GM18909 (cell line): ENCODE measurements around the gene CNTN4.

ENCODE experiments used
- ATAC-seq: cut with Tn5 transposase; IDR thresholded peaks from one replicate; pipeline ENCODE4 v1.9.1; 2021; ENCODE audit warnings: mild to moderate bottlenecking; ENCODE audit not compliant: unreplicated experiment, poor library complexity

CNTN4 gene

DNA sequence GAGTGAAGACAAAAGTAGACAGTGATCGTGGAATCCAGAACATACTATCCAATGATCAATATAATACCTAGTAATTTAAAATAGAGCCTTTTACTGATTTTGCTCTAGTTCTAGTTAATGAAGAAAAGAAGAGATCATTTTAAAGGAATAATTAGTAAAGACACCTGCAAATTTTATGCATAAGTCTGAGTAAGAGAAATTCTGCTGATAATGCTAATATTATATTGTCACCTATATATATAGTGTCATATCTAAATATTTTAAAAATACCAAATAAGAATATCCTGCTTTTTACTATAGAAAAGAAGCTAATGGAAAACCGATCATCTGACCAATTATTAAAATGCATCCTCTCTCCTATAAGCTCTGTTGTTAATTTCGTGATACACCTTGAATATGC is 152.1 kb downstream of the CNTN4 start:
- no peak for ATAC-seq

DNA sequence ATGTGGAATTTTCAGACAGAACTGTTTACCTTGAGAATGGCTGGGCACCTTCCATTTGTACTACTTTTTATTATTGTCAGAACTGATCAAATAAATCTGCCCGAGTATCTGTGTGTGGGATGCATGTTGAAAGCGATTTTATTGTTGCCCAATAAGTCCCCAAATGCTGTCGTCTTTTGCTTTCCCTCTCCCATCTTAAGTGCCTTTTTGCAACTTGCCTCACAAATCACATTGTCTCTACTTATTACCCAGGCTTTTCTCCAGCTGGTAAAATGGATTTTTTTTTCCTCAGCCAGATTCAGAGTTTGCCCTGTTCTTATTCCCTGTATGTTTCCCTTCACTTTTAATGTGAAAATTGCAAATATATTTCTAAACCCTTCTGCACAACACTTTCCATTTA is 163.1 kb downstream of the CNTN4 start:
- ATAC-seq = no peak

DNA sequence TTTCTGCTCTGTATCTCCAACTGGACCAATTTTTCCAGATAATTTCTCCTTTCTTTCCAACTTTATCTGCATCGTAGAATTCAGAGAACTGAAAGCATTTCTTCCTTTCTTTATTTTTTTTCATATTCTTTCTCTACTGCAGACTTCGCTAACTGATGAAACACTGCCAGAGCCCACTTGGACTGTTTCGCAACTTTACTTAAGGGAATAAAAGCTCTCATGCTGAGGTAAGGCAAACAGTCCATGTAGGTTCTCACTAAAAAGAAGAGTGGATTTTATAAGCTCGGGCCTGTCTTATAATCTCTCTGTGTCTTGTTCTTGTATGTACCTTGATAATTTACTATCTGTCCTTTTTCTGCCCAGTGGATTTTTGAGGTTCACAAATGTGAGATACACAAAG is 163.5 kb downstream of the CNTN4 start:
- ATAC-seq = no peak

- no peak for ATAC-seq
Observed at GRCh38 chr3:2266606-2267005, 167.9 kb downstream of the CNTN4 start.

- no peak for ATAC-seq
Observed at GRCh38 chr3:2268779-2269178, 170.1 kb downstream of the CNTN4 start.

GRCh38 chr3:2274526-2274925 is 175.9 kb downstream of the CNTN4 start:
- ATAC-seq = no peak

- ATAC-seq = no peak
Observed at GRCh38 chr3:2283818-2284217, 185.2 kb downstream of the CNTN4 start.

DNA sequence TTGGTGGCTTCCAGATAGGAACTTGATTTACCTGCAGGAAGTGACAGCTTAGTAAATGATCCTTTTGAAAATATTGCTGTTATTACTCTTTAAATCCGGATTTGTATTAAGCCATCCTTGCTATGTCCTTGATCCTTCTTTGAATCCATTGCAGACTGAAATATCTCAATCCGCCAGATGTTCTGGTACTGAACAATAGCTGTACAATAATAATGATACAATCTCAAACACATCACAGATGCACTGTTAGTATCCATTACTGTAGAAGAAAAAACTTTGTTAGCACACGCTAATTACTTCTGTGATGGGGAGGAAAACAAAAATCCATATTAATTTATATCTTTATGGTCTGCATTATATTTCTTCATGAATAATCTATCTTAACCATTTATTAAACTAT is 202.3 kb downstream of the CNTN4 start:
- no peak for ATAC-seq

DNA sequence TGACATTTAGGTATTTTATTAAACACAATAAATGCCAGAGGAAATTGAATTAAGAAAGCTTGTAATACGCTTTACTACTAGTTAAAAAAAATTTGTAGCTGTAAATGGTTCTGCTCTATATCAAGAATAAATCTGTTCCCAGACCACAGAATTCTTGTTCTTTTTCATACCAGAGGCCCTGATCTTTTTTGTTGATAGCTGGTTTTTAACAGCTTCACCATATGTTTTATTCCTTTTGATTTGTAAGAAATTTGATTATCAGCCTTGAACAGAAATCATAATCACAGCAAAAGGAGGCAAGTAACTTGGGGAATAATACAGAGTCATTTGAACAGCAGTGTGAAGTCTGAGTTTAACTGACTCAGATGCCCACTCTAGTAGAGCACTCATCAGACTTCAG is 202.7 kb downstream of the CNTN4 start:
- no peak for ATAC-seq

- no peak for ATAC-seq
Observed at GRCh38 chr3:2303566-2303965, 204.9 kb downstream of the CNTN4 start.

DNA sequence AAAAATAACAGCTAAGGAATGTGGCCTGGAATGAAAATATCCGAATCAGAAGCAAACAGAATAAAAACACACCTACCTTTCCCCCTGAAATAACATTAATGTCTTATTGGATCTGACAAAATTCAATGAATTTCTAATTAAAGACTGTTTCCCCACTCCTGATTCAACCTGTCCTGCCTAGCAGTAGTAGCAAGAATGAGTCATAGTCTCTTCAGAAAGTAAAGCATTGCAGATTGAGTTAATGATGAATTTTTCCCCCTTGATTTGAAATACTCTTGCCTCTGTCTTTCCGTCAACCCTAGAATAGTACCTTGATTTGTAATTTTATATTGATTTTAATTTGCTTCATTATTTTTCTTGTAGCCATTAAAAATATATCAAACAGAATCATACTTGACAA is 212.4 kb downstream of the CNTN4 start:
- ATAC-seq = no peak

- no peak for ATAC-seq
Observed at GRCh38 chr3:2317521-2317920, 218.9 kb downstream of the CNTN4 start.

GRCh38 chr3:2334921-2335320 is 236.3 kb downstream of the CNTN4 start:
- ATAC-seq = no peak

GRCh38 chr3:2343031-2343682 is 244.5 kb downstream of the CNTN4 start:
- ATAC-seq = no peak

GRCh38 chr3:2352134-2352762 is 253.6 kb downstream of the CNTN4 start:
- no peak for ATAC-seq

DNA sequence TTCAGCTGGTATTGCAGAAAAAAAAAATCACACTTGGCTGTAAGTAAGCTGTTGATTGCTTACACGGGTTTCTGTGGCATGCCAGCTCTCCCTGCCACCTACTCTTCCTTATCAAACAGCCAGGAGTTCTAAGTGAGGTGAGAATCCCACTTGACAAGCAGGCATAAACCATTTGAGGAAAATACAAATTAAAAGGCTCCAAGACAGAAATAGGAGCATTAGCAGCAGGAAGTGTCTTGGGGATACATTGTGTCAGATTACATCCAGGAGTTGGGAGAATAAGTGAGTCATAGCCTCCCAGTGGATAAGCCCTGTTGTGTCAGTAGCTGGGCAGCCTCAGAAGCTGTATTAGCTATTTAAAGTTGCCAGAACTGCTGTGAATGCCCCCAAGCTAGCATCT is 256.0 kb downstream of the CNTN4 start:
- no peak for ATAC-seq

GRCh38 chr3:2356298-2356950 is 257.8 kb downstream of the CNTN4 start:
- no peak for ATAC-seq

DNA sequence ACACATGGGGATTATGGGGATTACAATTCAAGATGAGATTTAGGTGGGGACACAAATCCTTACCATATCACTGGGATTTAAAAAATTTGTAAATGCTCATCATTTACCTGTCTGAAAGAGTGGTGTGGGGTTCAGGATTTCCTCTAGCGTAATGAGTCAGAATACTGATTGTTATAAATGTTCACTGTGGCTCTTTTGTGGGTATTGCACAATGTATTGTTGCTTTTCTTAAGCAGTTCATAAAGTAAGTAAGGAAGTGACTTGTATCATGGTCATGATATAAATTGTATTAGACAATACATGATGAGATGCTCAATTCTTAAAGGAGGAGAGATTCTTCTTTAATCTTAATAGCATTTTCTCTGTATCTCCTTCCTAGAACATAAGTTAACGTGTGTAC is 262.1 kb downstream of the CNTN4 start:
- no peak for ATAC-seq

GRCh38 chr3:2362122-2362521 is 263.5 kb downstream of the CNTN4 start:
- ATAC-seq = no peak

GRCh38 chr3:2363854-2364253 is 265.2 kb downstream of the CNTN4 start:
- no peak for ATAC-seq

- ATAC-seq = no peak
Observed at GRCh38 chr3:2370317-2370716, 271.7 kb downstream of the CNTN4 start.

GRCh38 chr3:2372306-2372705 is 273.6 kb downstream of the CNTN4 start:
- ATAC-seq = no peak
